Immature natural killer cell (primary cell): Measurements from ENCODE around the gene MBTPS2. TPM values are rescaled to one million over a fixed set of nuclear protein-coding genes. Genes with fewer than 3 reads are reported as not detected.
A peak's percentile ranks its signal among the peaks of the same experiment; 100 is the strongest.
"Not testable (repeated sequence)": the region's sequence is repeated elsewhere in the genome, so short reads cannot be mapped to it uniquely, and the experiment has no call there.

Experiments used
- DNase-seq, 3 donors: peaks; one replicate each; pipeline ENCODE4 v3.0.0; 2022; ENCODE audit warnings: mixed read lengths in 1 of 3
- H3K27ac Mint-ChIP-seq, 6 donors: one replicate each; pipeline ENCODE4 v1.8.0; 2020; ENCODE audit warnings: mixed read lengths in 6 of 6, mild to moderate bottlenecking in 5 of 6, inconsistent platforms in 4 of 6, moderate library complexity in 3 of 6
- H3K27me3 Mint-ChIP-seq, 3 donors: one replicate each; pipeline ENCODE4 v1.8.0; 2020 to 2021; ENCODE audit warnings: low read depth in 3 of 3, mild to moderate bottlenecking in 3 of 3, mixed read lengths in 3 of 3, moderate library complexity in 3 of 3, inconsistent platforms in 1 of 3
- H3K36me3 Mint-ChIP-seq, 3 donors: one replicate each; pipeline ENCODE4 v1.8.0; 2020; ENCODE audit warnings: mixed read lengths in 3 of 3, inconsistent platforms in 2 of 3, mild to moderate bottlenecking in 2 of 3
- H3K4me1 Mint-ChIP-seq, 2 donors: one replicate each; pipeline ENCODE4 v1.8.0; 2020; ENCODE audit warnings: inconsistent platforms in 2 of 2, mild to moderate bottlenecking in 2 of 2, mixed read lengths in 2 of 2, moderate library complexity in 1 of 2
- H3K4me3 Mint-ChIP-seq, 5 donors: one replicate each; pipeline ENCODE4 v1.8.0; 2020; ENCODE audit warnings: mild to moderate bottlenecking in 5 of 5, mixed read lengths in 5 of 5, inconsistent platforms in 3 of 5, moderate library complexity in 3 of 5
- H3K9me3 Mint-ChIP-seq, 6 donors: one replicate each; pipeline ENCODE4 v1.8.0; 2020; ENCODE audit warnings: mild to moderate bottlenecking in 6 of 6, mixed read lengths in 6 of 6, inconsistent platforms in 4 of 6, moderate library complexity in 3 of 6
- polyA plus RNA-seq, 3 donors: library from polyadenylated mRNA; unstranded; fragments of 300-500 nt; fragmentation: Illumina TruSeq; gene quantifications; one replicate each; pipeline ENCODE4 v1.2.3, GENCODE V29; 2021

Gene MBTPS2
- polyA plus RNA-seq, 3 donors from 2014 or later, result 4.4 to 6.9 (median 5.1) TPM

DNA sequence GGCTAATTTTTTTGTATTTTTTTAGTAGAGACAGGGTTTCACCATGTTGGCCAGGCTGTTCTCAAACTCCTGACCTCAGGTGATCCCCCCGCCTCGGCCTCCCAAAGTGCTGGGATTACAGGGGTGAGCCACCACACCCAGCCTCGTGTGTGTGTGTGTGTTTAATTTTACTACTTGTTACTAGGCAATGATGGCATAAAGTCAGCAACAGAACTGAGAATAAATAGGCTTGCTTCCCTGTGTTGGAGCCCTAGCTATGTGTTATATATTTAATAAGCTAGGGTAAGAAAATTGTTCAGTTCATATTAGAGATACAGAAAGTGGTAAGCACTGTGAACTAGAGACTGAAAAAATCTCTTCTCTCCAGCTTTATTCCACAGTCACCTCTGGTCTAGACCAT, 34.8 kb downstream of the MBTPS2 start:
- not testable (repeated sequence) for H3K27ac Mint-ChIP-seq, DNase-seq, H3K27me3 Mint-ChIP-seq, H3K4me1 Mint-ChIP-seq, H3K9me3 Mint-ChIP-seq, H3K4me3 Mint-ChIP-seq, H3K36me3 Mint-ChIP-seq

DNA sequence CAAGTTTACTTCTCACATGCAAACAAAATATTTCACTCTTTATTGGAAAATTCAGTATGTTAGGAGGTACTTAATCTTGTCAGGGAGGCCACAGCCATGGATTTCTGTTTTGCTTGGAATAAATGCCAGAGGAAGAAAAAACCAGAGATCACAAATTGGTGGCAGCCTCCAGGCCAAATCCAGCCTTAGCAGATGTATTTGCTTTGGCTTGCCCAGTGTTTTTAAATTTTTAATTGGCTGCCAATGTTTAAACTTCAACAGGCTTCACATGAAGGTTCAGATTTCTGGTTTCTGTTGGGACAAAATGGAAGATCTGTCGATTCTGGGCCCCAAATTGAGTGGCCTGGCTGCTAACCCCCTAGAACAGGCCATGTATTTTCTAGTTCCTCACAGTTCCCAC, 35.6 kb downstream of the MBTPS2 start:
- no peak overlapping the region for H3K27ac Mint-ChIP-seq
- H3K4me1 Mint-ChIP-seq, result no peaks in the 10 kb centered on the region
- DNase-seq, result no peak

DNA sequence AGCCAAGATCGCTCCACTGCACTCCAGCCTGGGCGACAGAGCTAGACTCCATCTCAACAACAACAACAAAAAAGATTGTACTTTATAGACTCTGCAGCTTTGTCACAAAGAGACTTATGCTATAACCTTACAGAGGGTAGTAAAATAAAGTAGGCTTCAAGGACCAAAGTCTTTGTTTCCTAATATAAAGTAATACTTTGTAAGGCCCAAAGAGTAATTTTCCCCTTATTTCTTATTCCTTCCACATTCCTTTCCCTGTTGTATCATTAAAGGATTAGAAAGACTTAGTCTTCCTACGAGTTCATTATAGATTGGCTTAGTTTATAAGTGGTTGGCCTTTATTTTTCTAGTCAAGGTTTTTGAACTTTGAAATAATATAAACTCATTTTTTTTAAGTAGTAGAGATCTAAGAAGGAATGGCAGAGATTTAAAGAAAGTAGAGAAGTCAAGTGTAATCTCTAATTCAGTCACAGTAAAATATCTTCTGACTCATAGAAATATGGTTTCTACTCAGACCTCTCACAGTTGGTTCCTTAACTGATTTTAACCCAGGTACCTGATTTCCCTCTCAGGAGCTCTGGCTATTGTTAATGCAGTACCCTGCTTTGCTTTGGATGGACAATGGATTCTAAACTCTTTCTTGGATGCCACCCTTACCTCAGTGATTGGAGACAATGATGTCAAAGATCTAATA, 42.6 kb downstream of the MBTPS2 start:
- H3K36me3 Mint-ChIP-seq, result no peaks in the 10 kb centered on the region
- H3K9me3 Mint-ChIP-seq, result no peaks in the 10 kb centered on the region
- no peaks in the 10 kb centered on the region for H3K4me1 Mint-ChIP-seq
- DNase-seq, result no peak
- no peak overlapping the region for H3K27ac Mint-ChIP-seq
- peaks cover 0 to 5% (median 0%) of the 10 kb centered on the region in 3 donors for H3K27me3 Mint-ChIP-seq
- no peak overlapping the region for H3K4me3 Mint-ChIP-seq

More for the DNA sequence above, 35.6 kb downstream of the MBTPS2 start:
- peaks cover 0 to 3% (median 0%) of the 10 kb centered on the region in 3 donors for H3K36me3 Mint-ChIP-seq
- H3K27me3 Mint-ChIP-seq, result peaks cover 0 to 3% (median 0%) of the 10 kb centered on the region in 3 donors
- H3K4me3 Mint-ChIP-seq, result no peak overlapping the region
- H3K9me3 Mint-ChIP-seq, result no peaks in the 10 kb centered on the region

DNA sequence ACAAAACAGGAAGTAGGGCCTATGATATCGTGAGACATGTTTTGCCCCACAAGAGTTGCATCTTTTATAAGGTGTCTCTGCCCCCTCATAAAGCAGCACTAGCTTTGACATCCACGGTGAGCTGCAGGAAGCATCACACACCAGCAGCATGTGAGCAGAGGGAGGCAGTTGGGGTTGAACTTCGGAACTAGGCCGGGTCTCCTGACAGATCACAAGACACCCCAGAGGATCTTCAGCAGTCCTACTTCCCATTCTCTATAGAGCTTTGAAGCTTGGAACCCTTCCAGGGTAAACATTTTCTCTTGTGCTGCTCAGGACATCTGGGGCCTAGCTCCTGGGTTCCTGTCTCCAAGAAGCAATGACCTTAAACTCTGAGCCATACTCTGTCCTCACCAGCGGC, 43.8 kb downstream of the MBTPS2 start:
- H3K36me3 Mint-ChIP-seq, result no peaks in the 10 kb centered on the region
- peak overlapping the region in 1 of 6 donors; percentile 6 for H3K27ac Mint-ChIP-seq
- no peaks in the 10 kb centered on the region for H3K4me1 Mint-ChIP-seq
- DNase-seq, result no peak
- H3K9me3 Mint-ChIP-seq, result no peaks in the 10 kb centered on the region
- H3K27me3 Mint-ChIP-seq, result peaks cover 0 to 5% (median 0%) of the 10 kb centered on the region in 3 donors
- H3K4me3 Mint-ChIP-seq, result no peak overlapping the region

DNA sequence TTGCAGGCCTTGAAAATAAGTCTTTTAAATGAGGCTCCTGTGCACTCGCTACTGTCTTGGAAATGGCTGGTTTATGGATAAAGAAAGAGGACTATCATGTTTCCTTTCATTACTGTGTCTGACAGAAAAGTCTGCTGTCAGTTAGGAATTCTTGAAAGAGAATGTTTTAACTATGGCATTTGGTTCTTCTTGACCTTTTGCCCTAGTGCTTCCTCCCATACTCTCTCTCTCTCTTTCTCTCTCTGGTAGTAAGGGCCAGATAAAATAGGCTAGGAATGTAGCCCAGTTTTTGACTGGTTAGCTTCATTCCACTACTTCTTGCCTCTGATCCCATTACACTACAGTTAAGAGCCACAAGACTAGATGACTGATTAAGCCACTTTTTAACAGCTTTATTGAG, 46.2 kb downstream of the MBTPS2 start:
- Mint-ChIP-seq H3K27ac (no peak overlapping the region), H3K4me3 (no peak overlapping the region), H3K27me3 (no peaks in the 10 kb centered on the region), H3K9me3 (no peaks in the 10 kb centered on the region), H3K4me1 (no peaks in the 10 kb centered on the region), H3K36me3 (no peaks in the 10 kb centered on the region)
- DNase-seq, result no peak

DNA sequence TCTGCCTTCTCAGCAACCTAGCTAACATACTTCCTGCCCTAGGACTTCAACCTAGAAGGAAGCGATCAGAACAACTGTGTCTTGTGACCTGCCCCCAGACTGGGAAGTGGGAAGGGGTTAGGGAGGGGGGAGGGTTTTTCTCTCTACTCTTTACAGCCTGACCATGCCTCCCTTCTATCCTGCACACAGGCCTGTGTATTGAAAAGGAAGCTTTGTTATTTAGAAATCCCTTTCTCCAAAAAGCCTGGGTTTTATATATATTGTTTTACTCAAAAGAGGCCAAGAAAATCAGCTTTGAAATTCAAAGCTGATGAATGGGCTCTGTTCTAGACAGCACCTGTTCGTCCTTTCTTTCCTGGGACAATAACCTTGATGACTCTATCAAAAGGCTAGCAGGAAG, 65.9 kb downstream of the MBTPS2 start:
- H3K36me3 Mint-ChIP-seq, result no peaks in the 10 kb centered on the region
- H3K27ac Mint-ChIP-seq, result no peak overlapping the region
- no peak for DNase-seq
- H3K27me3 Mint-ChIP-seq, result no peaks in the 10 kb centered on the region
- no peaks in the 10 kb centered on the region for H3K9me3 Mint-ChIP-seq
- H3K4me3 Mint-ChIP-seq, result no peak overlapping the region
- no peaks in the 10 kb centered on the region for H3K4me1 Mint-ChIP-seq

DNA sequence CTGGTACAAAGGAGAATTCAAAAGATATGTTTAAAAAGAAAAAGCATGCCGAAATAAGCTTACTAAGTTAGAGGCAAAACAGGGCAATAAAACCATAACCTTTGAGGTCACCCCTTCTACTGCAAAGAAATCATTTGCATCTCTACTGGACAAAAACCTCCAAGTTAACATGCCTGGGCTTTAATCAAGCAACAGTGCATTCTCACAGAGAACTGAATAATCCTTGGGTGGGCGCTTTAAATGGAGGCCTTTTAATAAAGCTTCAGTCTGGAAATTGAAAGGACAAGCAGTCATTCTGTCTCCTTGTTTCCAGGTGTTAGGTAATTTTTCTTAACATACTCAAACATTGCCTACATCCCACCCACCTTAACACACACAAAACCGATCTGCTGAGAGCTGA, 66.5 kb downstream of the MBTPS2 start:
- Mint-ChIP-seq H3K27ac (no peak overlapping the region), H3K4me1 (no peaks in the 10 kb centered on the region)

DNA sequence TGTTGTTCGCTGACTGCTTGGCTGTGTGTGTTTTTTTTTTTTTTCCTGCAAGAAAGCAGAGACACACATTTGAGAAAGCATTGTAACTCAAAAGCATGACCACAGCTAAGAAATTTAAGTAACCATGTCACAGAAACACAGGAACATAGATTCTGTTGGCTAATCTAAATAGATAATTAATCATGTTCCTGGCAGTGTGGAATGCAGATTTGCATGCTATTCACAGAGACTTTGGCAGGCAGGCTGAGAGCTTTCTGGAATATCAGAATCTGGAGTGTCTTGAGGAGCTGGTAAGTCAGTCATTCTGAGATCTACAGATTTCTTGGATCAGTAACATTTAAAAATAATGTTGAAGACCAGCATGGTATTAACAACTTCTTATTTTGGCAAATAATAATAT, 67.8 kb downstream of the MBTPS2 start:
- no peak overlapping the region for H3K4me3 Mint-ChIP-seq
- DNase-seq, result no peak
- peaks cover 0 to 4% (median 0%) of the 10 kb centered on the region in 3 donors for H3K36me3 Mint-ChIP-seq
- H3K9me3 Mint-ChIP-seq, result no peaks in the 10 kb centered on the region
- no peaks in the 10 kb centered on the region for H3K4me1 Mint-ChIP-seq
- H3K27me3 Mint-ChIP-seq, result peaks cover 0 to 6% (median 0%) of the 10 kb centered on the region in 3 donors
- H3K27ac Mint-ChIP-seq, result no peak overlapping the region

More for the DNA sequence above, 66.5 kb downstream of the MBTPS2 start:
- DNase-seq, result no peak
- H3K9me3 Mint-ChIP-seq, result no peaks in the 10 kb centered on the region
- peaks cover 0 to under 1% (median 0%) of the 10 kb centered on the region in 3 donors for H3K36me3 Mint-ChIP-seq
- H3K4me3 Mint-ChIP-seq, result no peak overlapping the region
- H3K27me3 Mint-ChIP-seq, result peaks cover 0 to 2% (median 0%) of the 10 kb centered on the region in 3 donors

DNA sequence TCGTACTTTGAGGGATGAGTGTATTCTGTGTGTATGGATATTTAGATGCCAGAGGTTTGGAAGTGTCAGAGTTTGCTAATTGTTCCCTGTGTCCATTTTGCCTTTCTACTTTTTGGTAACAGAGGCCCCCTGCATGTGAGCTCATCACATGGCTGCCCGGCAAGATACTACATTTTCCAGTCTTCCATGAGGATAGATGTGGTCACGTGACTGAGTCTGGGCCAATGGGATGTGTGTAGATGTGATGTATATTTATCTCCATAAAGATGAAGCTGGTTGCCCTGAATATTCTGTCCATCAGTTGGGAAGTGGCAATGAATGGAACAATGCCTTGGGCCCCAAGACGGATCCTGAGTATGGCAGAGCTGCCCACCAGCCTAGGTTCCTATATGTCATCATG, 72.1 kb downstream of the MBTPS2 start:
- Mint-ChIP-seq H3K27ac (no peak overlapping the region), H3K36me3 (peaks cover 0 to 4% (median 0%) of the 10 kb centered on the region in 3 donors), H3K9me3 (no peaks in the 10 kb centered on the region), H3K4me1 (no peaks in the 10 kb centered on the region), H3K4me3 (no peak overlapping the region), H3K27me3 (peaks cover 0 to 8% (median 2%) of the 10 kb centered on the region in 3 donors)
- no peak for DNase-seq

DNA sequence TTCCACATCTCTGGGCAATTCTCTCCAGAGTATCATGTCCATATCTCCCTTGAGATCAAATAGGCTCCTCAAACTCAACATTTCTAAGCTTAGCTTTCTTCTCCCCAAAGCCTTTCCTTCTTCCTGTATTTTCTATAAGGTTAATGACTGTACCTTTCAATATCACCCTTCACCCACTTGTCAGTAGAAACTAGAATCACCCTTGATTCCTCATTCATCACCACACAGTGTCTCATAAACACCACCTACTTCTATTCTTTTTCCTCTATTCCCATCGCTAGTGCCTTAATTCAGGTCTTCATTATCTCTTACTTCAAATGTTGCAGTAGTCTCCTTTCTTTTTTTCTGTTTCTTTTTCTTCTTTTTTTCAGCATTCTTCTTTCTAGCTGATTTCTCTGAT, 72.8 kb downstream of the MBTPS2 start:
- peak overlapping the region in 1 of 6 donors; percentile 80 for H3K27ac Mint-ChIP-seq
- no peak overlapping the region for H3K4me3 Mint-ChIP-seq
- H3K27me3 Mint-ChIP-seq, result peaks cover 0 to 8% (median 2%) of the 10 kb centered on the region in 3 donors
- H3K9me3 Mint-ChIP-seq, result no peaks in the 10 kb centered on the region
- H3K4me1 Mint-ChIP-seq, result no peaks in the 10 kb centered on the region
- peaks cover 0 to 4% (median 0%) of the 10 kb centered on the region in 3 donors for H3K36me3 Mint-ChIP-seq
- DNase-seq, result no peak

DNA sequence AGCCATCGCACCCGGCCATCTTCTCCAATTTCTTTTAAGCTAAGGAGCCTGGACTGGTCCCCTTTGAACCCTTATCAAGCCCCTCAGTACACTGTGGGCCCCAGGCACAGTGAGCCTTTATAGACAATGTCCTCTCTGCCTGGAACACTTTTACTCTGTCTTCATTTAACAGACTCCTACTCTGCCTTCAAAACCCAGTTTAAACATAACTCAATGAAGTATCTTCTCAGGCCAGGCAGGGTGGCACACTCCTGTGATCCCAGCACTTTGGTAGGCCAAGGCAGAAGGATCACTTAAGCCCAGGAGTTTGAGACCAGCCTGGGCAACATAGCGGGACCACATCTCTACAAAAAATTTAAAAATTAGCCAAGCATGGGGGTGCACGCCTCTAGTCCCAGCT, 73.6 kb downstream of the MBTPS2 start:
- DNase-seq, result no peak
- no peaks in the 10 kb centered on the region for H3K9me3 Mint-ChIP-seq
- peaks cover 0 to 8% (median 2%) of the 10 kb centered on the region in 3 donors for H3K27me3 Mint-ChIP-seq
- no peak overlapping the region for H3K4me3 Mint-ChIP-seq
- no peaks in the 10 kb centered on the region for H3K4me1 Mint-ChIP-seq
- H3K27ac Mint-ChIP-seq, result no peak overlapping the region
- peaks cover 0 to 4% (median 0%) of the 10 kb centered on the region in 3 donors for H3K36me3 Mint-ChIP-seq

DNA sequence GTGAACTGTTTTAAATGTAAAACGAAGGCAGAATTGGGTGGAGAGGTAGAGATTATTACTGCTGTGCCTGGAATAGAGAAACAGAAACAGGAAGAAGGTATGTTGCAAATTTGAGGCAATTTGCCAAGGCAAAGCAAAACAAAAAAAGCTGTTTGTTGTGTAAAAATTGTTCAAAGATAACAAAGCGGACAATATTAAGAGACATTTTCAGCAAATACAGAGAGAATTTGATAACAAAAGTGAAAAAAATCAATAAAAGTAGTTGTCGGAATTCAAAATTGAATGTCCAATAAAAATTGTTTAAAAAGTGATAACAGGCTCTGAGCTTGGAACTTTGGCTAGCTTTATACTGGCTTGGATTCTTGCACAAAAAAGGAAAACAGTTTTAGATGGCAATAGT, 86.7 kb downstream of the MBTPS2 start:
- Mint-ChIP-seq H3K36me3 (peaks cover 0 to 3% (median 0%) of the 10 kb centered on the region in 3 donors), H3K27ac (no peak overlapping the region), H3K9me3 (no peaks in the 10 kb centered on the region), H3K27me3 (peaks cover 0 to 6% (median 2%) of the 10 kb centered on the region in 3 donors), H3K4me1 (peaks cover 0 to 5% of the 10 kb centered on the region in 2 donors), H3K4me3 (no peak overlapping the region)
- no peak for DNase-seq

DNA sequence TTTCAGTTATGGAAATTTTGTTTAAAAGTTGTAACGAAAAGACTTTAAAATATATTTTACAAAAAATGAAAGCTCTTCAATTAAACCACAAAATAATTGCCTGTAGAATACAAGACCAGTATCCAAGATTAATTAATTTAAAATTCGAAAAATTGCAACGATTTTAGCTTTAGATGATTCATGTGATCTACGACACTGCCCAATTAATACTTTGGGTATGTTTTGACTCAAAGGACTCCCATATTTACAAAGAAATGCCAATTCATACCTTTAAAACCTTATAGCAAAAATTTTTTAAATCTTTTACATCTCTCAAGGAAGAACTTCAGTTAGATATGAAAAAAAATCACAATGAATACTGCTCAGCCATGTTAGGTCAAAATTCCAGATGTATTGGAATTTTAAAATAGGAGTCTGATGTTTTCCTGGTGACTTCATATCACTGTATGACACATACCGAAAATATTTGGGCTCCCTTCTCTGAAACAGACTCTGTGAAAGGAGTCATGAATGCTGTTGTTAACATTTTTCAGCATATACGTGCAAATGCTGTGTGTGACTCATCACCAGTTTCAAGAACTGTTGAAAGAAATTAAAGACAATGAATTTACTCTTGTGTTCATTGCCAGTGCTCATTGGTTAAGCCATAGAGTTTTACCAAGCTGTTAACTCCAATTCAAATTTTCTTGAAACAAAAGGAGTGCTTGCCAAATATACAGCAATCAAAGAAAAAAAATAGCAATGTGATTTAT, 87.3 kb downstream of the MBTPS2 start:
- Mint-ChIP-seq H3K4me1 (peaks cover 0 to 5% of the 10 kb centered on the region in 2 donors), H3K4me3 (no peak overlapping the region), H3K36me3 (peaks cover 0 to 3% (median 0%) of the 10 kb centered on the region in 3 donors), H3K27me3 (peaks cover 0 to 6% (median 2%) of the 10 kb centered on the region in 3 donors), H3K9me3 (no peaks in the 10 kb centered on the region), H3K27ac (no peak overlapping the region)
- no peak for DNase-seq

DNA sequence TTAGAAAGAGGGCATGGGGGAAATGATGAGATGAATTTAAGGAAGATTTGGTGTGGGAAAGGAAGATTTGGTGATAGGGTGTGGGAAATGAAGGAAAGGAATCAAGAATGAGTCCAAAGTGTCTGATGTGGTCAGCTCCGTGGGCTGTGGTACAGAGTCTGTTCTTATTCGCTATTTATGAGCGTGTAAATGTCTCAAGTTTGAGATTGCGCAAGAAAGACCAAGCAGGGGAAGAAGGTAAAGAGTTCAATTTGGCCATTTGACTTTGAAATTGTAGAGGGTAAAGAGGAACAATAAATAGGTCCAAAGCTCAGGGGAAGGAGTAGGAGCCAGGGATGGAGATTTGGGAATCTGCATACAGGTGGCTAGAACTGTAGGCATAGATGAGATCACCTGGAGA, 89.8 kb downstream of the MBTPS2 start:
- Mint-ChIP-seq H3K27me3 (peaks cover 0 to 6% (median 2%) of the 10 kb centered on the region in 3 donors), H3K4me1 (peaks cover 0 to 5% of the 10 kb centered on the region in 2 donors), H3K9me3 (no peaks in the 10 kb centered on the region), H3K36me3 (peaks cover 0 to 3% (median 0%) of the 10 kb centered on the region in 3 donors), H3K27ac (no peak overlapping the region), H3K4me3 (no peak overlapping the region)
- DNase-seq, result no peak
